Measurements from ENCODE around the gene NPM1. TPM values are rescaled to one million over a fixed set of nuclear protein-coding genes. Genes with fewer than 3 reads are reported as not detected.

NPM1 gene
- total RNA-seq, 2 donors from 2014 or later = 407 to 440 TPM

Small RNAs within 50 kb of the gene (microRNA-seq; reads per million reads assigned to microRNA genes)
- 0 to 1.4 reads per million in 2 donors for gene MIR3912

Other genes starting within 250 kb of the NPM1 start
- gene TLX3, start 78.6 kb upstream of the NPM1 start, total RNA-seq = not detected
- under 1 TPM; 0.31 to 0.43 TPM for gene FGF18, start 31.8 kb downstream of the NPM1 start, total RNA-seq